Measurements from ENCODE around the gene NOL4L.

Gene NOL4L

DNA sequence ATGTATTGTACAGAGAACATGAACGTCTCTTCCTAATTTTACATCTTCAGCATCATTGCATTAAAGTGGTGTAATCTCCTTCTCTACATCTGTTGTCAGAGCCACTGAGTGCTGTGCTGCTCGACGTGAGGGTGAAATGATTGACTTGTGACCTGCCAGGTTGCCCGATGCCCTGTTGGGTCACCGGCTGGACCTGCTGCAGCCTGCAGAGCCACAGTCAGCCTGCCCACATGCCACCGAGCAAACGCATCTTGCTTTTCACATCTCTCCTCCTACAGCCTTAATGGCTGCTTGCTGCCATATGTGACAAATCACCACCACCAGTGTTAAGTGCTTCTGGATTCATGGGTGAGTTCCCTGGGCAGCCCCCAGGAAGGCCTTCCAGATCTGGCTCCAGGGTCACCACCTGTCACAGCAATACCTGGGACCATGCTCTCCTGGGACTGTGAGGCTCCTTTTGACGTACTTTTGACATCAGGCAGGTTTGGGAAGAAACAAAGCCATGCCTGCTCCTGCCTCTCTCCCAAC is 146.7 kb downstream of the NOL4L start:
- TF ChIP-seq, protein P1, sequence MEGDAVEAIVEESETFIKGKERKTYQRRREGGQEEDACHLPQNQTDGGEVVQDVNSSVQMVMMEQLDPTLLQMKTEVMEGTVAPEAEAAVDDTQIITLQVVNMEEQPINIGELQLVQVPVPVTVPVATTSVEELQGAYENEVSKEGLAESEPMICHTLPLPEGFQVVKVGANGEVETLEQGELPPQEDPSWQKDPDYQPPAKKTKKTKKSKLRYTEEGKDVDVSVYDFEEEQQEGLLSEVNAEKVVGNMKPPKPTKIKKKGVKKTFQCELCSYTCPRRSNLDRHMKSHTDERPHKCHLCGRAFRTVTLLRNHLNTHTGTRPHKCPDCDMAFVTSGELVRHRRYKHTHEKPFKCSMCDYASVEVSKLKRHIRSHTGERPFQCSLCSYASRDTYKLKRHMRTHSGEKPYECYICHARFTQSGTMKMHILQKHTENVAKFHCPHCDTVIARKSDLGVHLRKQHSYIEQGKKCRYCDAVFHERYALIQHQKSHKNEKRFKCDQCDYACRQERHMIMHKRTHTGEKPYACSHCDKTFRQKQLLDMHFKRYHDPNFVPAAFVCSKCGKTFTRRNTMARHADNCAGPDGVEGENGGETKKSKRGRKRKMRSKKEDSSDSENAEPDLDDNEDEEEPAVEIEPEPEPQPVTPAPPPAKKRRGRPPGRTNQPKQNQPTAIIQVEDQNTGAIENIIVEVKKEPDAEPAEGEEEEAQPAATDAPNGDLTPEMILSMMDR (IDR thresholded peaks at IDR 0.05), result no peak
- no peak for DNase-seq (ENCODE audit: low spot score)
- Histone ChIP-seq H3K27ac (no peak overlapping the region), H3K4me3 (no peak overlapping the region)

DNA sequence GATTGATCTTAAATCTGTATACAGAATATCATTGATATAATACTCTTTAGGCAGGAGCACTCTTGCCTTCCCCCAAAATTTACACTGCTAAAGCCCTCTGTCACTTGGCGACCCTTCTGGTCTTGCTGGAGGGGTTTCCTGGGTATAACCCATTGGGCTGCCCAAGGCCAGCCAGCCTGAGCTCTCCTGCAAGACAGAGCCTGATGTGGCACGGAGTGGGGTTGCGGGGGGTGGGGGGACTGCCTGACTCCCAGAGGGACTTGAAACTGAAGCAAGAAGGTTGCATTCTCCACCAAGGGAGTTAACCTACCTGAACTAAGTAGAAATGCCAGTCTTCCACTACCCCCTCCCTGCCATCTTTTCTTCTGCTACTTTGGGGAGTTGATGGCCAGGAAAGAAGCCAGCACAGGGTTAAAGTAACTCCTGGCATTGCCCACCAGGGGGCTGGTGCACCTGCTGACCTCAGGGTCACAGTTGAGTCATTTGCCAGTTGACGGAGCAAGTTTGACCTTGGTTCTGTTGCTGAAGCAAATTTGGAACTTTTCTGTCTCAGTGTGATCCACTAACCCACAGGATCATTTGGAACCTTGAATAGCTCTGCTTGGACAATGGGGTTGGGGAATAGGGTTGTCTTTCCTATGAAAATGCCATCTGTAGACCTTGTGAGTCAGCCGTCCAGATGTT is 147.6 kb downstream of the NOL4L start:
- Histone ChIP-seq H3K4me3 (no peak overlapping the region), H3K27ac (no peak overlapping the region)
- TF ChIP-seq, protein P1 (IDR thresholded peaks at IDR 0.05), result no peak
- DNase-seq (ENCODE audit: low spot score), result no peak

DNA sequence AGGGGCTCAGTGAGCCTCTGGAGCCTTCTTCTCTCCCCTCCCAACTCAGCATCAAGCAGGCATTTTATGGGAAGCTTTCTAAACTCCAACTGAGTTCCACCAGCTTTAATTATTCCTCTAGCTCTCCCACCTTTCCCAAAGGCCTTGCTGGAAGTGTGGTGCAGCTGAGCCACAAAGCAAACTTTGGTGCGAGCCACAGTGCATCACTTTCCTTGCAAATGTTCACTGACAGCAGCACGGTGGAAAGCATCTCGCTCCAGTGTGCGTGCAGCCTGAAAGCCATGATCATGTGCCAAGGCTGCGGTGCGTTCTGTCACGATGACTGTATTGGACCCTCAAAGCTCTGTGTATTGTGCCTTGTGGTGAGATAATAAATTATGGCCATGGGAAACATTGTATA is 148.2 kb downstream of the NOL4L start:
- H3K27ac ChIP-seq, result no peak overlapping the region
- DNase-seq (ENCODE audit: low spot score), result no peak
- H3K4me3 ChIP-seq, result no peak overlapping the region
- TF ChIP-seq, protein P1 (IDR thresholded peaks at IDR 0.05), result no peak

DNA sequence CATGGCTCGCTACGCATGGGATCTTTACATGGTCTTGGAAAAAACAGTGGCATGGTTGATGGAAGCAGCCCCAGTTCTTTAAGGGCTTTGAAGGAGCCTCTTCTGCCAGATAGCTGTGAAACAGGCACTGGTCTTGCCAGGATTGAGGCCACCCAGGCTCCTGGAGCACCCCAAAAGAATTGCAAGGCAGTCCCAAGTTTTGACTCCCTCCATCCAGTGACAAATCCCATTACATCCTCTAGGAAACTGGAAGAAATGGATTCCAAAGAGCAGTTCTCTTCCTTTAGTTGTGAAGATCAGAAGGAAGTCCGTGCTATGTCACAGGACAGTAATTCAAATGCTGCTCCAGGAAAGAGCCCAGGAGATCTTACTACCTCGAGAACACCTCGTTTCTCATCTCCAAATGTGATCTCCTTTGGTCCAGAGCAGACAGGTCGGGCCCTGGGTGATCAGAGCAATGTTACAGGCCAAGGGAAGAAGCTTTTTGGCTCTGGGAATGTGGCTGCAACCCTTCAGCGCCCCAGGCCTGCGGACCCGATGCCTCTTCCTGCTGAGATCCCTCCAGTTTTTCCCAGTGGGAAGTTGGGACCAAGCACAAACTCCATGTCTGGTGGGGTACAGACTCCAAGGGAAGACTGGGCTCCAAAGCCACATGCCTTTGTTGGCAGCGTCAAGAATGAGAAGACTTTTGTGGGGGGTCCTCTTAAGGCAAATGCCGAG is 148.8 kb downstream of the NOL4L start:
- Histone ChIP-seq H3K27ac (no peak overlapping the region), H3K4me3 (no peak overlapping the region)
- TF ChIP-seq, protein P1 (IDR thresholded peaks at IDR 0.05), result no peak
- DNase-seq (ENCODE audit: low spot score), result no peak

DNA sequence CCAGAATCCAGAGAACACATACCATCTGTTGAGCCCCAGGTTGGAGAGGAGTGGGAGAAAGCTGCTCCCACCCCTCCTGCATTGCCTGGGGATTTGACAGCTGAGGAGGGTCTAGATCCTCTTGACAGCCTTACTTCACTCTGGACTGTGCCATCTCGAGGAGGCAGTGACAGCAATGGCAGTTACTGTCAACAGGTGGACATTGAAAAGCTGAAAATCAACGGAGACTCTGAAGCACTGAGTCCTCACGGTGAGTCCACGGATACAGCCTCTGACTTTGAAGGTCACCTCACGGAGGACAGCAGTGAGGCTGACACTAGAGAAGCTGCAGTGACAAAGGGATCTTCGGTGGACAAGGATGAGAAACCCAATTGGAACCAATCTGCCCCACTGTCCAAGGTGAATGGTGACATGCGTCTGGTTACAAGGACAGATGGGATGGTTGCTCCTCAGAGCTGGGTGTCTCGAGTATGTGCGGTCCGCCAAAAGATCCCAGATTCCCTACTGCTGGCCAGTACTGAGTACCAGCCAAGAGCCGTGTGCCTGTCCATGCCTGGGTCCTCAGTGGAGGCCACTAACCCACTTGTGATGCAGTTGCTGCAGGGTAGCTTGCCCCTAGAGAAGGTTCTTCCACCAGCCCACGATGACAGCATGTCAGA is 149.6 kb downstream of the NOL4L start:
- TF ChIP-seq, protein P1 (IDR thresholded peaks at IDR 0.05), result no peak
- no peak overlapping the region for H3K4me3 ChIP-seq
- DNase-seq (ENCODE audit: low spot score), result no peak
- no peak overlapping the region for H3K27ac ChIP-seq

DNA sequence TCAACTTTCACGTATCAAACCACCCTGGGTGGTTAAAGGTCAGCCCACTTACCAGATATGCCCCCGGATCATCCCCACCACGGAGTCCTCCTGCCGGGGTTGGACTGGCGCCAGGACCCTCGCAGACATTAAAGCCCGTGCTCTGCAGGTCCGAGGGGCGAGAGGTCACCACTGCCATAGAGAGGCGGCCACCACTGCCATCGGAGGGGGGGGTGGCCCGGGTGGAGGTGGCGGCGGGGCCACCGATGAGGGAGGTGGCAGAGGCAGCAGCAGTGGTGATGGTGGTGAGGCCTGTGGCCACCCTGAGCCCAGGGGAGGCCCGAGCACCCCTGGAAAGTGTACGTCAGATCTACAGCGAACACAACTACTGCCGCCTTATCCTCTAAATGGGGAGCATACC is 150.7 kb downstream of the NOL4L start:
- Histone ChIP-seq H3K27ac (no peak overlapping the region), H3K4me3 (no peak overlapping the region)
- no peak for DNase-seq (ENCODE audit: low spot score)
- TF ChIP-seq, protein P1 (IDR thresholded peaks at IDR 0.05), result no peak

Data from coronary artery (tissue), 2 donors.